ENCODE data around the gene SLC37A3.
A peak's percentile ranks its signal among the peaks of the same experiment; 100 is the strongest.

SLC37A3 gene

DNA sequence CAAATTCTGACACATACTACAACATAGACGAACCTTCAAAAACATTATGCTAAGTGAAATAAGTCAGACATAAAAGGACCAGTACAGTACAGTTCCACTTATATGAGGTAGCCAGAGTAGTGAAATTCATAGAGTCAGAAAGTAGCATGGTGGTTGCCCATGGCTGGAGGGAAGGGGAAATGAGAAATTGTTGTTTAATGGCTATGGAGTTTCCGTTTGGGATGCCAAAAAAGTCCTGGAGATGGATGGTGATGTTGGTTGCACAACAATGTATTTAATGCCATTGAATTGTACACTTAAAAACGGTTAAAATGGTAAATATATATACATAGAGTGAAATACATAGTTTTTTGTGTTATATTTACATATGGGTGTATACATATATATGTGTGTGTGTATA lies 2.1 kb upstream of the SLC37A3 start:
- no peak for DNase-seq

- no peak for DNase-seq
These were observed 491 bp upstream of the SLC37A3 start for GRCh38 chr7:140398821-140399220.

DNA sequence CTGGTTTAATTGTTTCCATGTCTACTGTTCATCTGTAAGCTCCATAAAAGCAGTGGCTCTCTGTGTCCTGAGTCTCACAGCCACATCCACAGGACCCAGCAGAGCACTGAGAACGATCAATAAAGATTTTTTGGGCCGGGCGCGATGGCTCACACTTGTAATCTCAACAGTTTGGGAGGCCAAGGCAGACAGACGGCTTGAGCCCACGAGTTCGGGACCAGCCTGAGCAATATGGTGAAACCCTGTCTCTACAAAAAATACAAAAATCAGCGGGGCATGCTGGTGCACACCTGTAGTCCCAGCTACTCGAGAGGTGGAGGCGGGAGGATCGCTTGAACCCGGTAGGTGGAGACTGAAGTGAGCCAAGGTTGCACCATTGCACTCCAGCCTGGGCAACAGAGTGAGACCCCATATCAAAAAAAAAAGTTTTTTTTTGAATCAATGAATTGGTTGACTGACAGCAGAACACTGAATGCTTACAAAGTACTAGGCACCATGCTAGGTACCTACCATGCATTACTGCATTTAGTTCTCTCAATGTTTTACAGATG lies 4.5 kb downstream of the SLC37A3 start:
- DNase-seq = no peak

DNA sequence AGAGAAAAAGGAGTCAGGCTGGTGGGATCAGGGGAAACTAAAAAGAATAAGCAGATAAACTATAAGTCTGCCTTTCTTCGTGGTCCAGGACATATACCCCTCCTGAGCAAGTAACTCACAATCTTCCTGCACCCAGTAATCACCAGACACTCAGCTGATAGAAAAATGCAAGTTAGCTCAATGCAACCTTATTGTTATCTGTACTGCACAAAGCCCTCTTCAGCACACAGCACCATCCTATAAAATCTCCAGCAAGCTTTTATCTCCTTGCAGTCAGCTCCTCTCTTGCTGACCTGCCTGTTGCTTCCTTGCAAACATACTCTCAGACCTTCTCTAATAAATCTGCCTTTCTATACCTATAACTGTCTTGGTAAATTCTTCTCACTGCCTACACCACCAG lies 6.7 kb downstream of the SLC37A3 start:
- DNase-seq = no peak

GRCh38 chr7:140390466-140391190 lies 7.7 kb downstream of the SLC37A3 start:
- DNase-seq = no peak

- no peak for DNase-seq
These were observed 8.3 kb downstream of the SLC37A3 start for GRCh38 chr7:140390034-140390433.

GRCh38 chr7:140389445-140389844 lies 8.9 kb downstream of the SLC37A3 start:
- DNase-seq = no peak

- no peak for DNase-seq
These were observed 13.3 kb downstream of the SLC37A3 start for GRCh38 chr7:140384894-140385545.

DNA sequence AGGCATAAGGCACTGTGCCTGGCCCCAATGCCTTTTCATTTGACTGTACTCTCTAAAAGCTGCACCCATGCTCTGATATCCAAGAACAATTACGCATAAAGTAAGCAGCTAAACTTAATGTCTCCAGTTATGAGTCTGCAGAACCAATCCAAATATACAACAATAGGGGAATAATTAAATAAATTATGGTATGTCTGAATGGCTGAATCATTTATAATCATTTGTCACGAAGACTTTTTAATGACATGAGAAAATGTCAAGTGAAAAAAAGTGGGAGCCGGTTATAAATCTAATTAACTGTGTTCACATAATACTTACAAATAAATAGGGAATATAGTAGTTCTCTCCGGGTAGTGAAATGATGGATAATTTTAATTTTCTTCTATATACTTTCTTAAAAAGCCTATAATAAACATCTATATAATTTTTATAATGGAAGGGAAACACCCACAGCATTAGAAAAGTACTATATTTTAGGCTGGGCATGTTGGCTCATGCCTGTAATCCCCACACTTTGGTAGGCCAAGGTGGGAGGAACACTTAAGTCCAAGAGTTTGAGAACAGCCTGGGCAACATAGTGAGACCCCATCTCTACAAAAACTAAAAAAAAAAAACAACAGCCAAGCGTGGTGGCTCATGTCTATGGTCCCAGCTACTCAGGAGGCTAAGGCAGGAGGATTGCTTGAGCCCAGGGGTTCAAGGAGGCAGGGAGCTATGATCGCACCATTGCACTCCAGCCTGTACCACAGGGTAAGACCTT lies 14.2 kb downstream of the SLC37A3 start:
- no peak for DNase-seq

DNA sequence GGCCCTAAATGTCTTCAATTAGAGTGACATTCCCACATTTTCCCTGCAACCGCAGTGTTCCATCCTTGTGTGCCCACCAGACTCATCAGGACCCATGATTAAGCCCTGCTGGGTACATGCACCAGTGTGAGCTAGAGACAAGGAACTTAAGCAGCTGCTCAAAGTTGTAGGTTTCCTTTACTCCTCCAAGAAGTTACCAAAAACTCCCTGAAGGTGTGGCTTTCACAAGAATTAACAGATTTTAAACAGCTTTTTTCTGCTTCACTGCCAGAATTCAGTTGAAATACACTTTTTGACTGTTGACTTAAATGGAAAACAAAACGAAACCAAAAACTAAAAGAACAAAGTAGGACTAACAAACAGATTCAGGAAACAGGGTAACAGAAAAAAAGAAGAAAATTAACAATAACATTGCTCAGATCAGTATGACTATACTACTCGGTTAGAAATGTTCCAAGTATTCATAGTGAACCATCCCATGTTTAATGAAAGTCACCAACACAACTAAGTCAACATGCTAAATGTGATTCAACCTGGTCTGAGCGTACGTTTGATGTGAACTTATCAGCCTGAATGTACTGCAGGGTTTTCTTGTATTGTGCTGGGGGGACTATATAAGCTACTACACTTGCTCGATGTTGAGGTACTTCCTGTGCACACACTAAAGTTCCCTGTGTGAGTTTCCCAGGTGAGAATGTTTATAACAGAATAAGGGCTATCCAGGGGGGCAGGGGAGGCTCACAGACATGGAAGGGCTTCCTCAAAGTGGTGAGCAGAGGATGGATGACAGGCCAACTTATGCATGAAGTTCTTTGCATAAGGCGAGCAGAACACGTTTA lies 22.2 kb downstream of the SLC37A3 start:
- DNase-seq = no peak

DNA sequence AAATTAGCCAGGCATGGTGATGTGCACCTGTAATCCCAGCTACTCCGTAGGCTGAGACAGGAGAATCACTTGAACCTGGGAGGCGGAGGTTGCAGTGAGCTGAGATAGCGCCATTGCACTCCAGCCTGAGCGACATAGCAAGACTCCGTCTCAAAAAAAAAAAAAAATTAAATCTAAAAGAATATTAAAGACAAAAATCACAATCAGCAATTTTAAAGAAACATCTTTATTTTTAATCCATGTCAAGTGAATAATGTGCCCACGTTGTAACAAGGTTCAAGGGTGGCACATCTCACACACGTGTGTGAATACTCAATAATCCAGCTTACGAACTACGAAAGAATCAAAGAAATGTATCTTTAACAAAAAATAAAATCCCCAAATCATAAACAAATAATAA lies 23.0 kb downstream of the SLC37A3 start:
- DNase-seq = no peak

GRCh38 chr7:140369294-140369693 lies 29.0 kb downstream of the SLC37A3 start:
- no peak for DNase-seq

DNA sequence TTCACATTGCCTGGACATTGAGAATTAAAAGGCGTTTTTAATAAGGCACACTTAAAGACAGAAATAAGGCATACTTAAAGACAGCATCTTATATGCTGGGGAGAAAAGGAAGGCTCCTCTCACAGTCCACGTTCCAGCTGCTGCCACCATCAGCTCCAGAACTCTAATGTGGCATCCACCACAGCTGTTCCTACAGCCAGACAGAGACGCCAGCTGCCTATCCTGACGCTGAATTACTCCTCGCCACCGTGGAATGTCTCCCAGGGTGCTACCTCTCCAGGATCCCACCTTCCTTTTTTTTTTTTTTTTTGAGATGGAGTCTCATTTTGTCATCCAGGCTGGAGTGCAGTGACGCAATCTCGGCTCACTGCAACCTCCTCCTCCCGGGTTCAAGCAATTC lies 30.8 kb downstream of the SLC37A3 start:
- no peak for DNase-seq

GRCh38 chr7:140364819-140365218 lies 33.5 kb downstream of the SLC37A3 start:
- DNase-seq = no peak

- DNase-seq = no peak
These were observed 37.6 kb downstream of the SLC37A3 start for GRCh38 chr7:140360697-140361229.

- DNase-seq = peak in 1 of 2 donors; percentile 23
These were observed 39.8 kb downstream of the SLC37A3 start for GRCh38 chr7:140358412-140359051.

DNA sequence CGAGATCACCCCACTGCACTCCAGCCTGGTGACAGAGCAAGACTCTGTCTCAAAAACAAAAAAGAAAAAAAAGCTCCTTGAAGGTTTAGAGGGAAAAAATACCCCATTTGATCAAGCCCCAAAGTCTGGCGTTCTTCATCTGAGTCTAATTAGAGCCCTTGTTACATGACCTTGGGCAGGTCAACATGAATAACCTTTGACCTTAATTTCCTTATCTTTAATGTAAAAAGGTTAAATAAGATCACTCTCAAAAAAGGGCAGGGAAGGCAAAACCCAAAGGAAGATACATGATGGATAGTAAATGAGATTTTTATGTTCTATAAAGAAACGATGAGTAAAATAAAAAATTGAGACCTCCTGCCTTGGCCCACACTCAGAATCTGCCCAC lies 40.3 kb downstream of the SLC37A3 start:
- no peak for DNase-seq

DNA sequence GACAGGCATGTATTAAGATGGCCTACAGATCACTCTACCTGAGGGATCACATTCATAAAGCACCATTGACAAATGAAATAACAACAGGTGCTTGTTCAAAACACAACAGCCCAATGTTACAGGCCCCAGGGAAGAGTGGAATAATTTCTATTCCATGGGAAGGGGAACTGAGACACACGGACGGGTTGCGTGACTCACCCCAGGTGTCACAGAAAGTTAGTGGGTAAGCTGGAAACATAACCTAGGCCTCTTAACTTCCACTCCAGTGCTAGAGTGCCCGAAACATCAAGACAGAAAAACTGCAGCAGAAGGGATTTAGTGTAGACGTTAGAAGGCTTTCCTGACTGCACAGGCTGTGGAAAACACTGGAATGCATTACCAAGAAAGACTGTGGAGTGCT lies 48.3 kb downstream of the SLC37A3 start:
- DNase-seq = no peak

DNA sequence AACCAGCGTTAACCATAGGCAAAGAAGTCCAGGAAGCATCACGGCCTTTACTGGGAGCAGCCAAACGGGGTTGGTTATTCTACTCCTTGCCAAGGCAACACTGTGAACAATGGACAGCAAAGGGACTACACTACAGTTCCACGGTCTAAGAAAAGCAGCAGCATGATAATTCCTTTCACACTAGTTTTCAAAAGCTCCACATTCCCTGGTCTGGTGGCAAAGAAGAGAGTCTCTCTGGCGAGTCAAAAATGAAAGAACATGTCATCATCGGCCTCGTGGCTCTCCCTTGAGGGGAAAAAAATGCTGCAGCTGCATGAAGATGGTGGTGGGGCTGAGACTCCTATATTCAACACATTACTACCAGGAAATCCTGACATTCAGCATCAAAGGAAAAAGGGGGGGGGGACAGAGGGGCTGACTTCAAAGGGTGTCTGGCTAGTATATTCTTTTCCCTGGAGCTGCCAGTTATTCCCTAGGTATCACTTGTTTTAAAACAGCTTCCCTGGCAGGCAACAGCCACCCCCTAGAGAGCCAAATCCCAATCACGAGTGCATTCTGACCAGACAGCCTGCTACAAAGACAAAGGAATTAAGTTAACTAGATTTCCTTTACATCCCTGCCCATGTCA lies 49.1 kb downstream of the SLC37A3 start:
- DNase-seq = no peak

GRCh38 chr7:140348161-140348849 lies 50.0 kb downstream of the SLC37A3 start:
- DNase-seq = no peak

DNA sequence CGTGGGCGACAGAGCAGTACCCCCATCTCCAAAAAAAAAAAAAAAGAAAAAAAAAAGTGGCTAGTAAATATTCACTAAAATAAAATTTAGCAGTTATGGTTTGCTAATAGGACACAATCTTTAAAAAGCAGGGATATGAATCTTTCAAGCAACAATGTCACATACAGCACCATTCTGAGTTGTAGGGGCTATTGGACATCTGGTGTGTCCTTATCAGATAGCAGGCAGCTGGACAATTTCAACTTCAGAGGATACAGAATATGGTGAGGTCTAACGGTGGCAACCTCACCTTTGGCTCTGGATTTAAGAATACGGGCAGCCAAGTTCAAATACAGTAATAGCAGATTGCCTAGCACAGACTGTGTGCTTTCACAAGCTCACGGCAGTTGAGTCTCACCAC lies 51.1 kb downstream of the SLC37A3 start:
- no peak for DNase-seq
